MV-4-11 (cell line): ENCODE results near the gene DNTT.

Source experiments
- DNase-seq: peaks from one replicate; lab custom pipeline; 2025; lab: John Stamatoyannopoulos, UW

Gene DNTT

GRCh38 chr10:96309628-96310320, 5.5 kb downstream of the DNTT start:
- DNase-seq = no peak

GRCh38 chr10:96310321-96310669, 6.1 kb downstream of the DNTT start:
- DNase-seq = no peak

GRCh38 chr10:96311180-96311715, 7.0 kb downstream of the DNTT start:
- no peak for DNase-seq

GRCh38 chr10:96313344-96313743, 9.1 kb downstream of the DNTT start:
- no peak for DNase-seq

- no peak for DNase-seq
These were observed 13.0 kb downstream of the DNTT start for GRCh38 chr10:96317067-96317833.

- DNase-seq = no peak
These were observed 15.7 kb downstream of the DNTT start for GRCh38 chr10:96319754-96320474.

GRCh38 chr10:96321822-96322221, 17.6 kb downstream of the DNTT start:
- DNase-seq = no peak

GRCh38 chr10:96322275-96322674, 18.0 kb downstream of the DNTT start:
- no peak for DNase-seq

- DNase-seq = no peak
These were observed 20.2 kb downstream of the DNTT start for GRCh38 chr10:96324447-96324846.

GRCh38 chr10:96325719-96326373, 21.6 kb downstream of the DNTT start:
- DNase-seq = no peak

GRCh38 chr10:96327462-96327861, 23.2 kb downstream of the DNTT start:
- DNase-seq = no peak

- no peak for DNase-seq
These were observed 28.9 kb downstream of the DNTT start for GRCh38 chr10:96333101-96333500.

- DNase-seq = peak; percentile 51
These were observed 30.6 kb downstream of the DNTT start for GRCh38 chr10:96334616-96335526.

- DNase-seq = no peak
These were observed 32.9 kb downstream of the DNTT start for GRCh38 chr10:96337106-96337505.

GRCh38 chr10:96338279-96338925, 34.2 kb downstream of the DNTT start:
- DNase-seq = no peak

- no peak for DNase-seq
These were observed 35.1 kb downstream of the DNTT start for GRCh38 chr10:96339383-96339782.

- DNase-seq = peak; percentile 56
These were observed 36.0 kb downstream of the DNTT start for GRCh38 chr10:96339956-96340904.

GRCh38 chr10:96341219-96342182, 37.3 kb downstream of the DNTT start:
- no peak for DNase-seq
